HUES6 (cell line): Measurements from ENCODE around the gene GSG1L.
"Not testable (repeated sequence)": the region's sequence is repeated elsewhere in the genome, so short reads cannot be mapped to it uniquely, and the experiment has no call there.

Experiments used
- H3K27ac ChIP-seq: 2 replicates; pipeline ENCODE4 v1.7.0; 2013; ENCODE audit warnings: low read depth, mild to moderate bottlenecking, low read length, inconsistent platforms
- H3K27me3 ChIP-seq: 2 replicates; pipeline ENCODE4 v1.6.1; 2013; ENCODE audit warnings: low read length; ENCODE audit not compliant: control insufficient read depth, insufficient read depth
- H3K36me3 ChIP-seq: 2 replicates; pipeline ENCODE4 v1.6.1; 2013; ENCODE audit warnings: low read length; ENCODE audit not compliant: control insufficient read depth, insufficient read depth
- H3K4me1 ChIP-seq: 2 replicates; pipeline ENCODE4 v1.6.1; 2013; ENCODE audit warnings: low read length; ENCODE audit not compliant: control insufficient read depth, insufficient read depth
- H3K4me3 ChIP-seq: 2 replicates; pipeline ENCODE4 v1.5.1; 2013; ENCODE audit warnings: low read depth, low read length
- H3K9ac ChIP-seq: one replicate; pipeline ENCODE4 v1.6.1; 2013; ENCODE audit warnings: mild to moderate bottlenecking, low read length
- H3K9me3 ChIP-seq: 2 replicates; pipeline ENCODE4 v1.6.1; 2013; ENCODE audit warnings: low read depth, low read length; ENCODE audit not compliant: control insufficient read depth, insufficient read depth

GSG1L gene

DNA sequence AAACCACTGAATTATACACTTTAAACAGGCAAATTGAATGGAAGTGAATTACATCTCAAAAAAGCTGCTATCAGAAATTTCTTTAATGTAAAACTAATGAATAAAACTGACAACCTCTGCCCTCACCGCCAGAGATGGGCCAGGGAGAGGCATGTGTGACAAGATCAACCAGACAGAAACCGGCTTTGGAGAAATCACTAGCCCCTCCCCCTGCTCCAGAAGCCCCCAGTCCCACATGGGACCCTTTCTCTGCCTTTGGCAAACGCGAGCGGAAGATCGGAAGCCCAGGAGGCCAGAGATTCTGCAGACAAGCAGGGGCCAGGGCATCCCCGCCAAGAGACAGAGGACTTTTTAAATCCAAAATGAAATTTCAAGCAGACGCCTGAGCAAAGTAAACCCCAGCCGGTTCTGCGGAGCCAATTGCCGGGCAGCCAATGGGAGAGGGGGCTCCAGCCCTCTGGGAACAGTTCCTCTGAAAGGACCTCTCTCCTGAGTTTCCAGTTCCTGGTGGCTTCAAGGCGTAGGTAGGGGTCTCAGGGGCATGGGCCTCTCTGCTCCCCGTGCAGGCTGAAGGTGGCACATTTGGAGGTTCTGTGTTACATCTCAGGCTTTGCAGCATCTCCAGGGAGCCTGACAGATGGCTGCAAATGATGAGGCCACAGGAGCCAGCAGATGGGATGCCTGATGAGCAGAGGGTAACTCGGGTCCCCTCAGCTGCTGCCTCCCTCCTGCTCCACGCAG is 118.1 kb downstream of the GSG1L start:
- Histone ChIP-seq H3K27me3 (no peaks in the 10 kb centered on the region; the same call in 1 of the 2 replicates), H3K9me3 (no peaks in the 10 kb centered on the region), H3K9ac (no peak overlapping the region), H3K4me1 (no peaks in the 10 kb centered on the region), H3K36me3 (no peaks in the 10 kb centered on the region), H3K27ac (no peak overlapping the region), H3K4me3 (no peak overlapping the region)

DNA sequence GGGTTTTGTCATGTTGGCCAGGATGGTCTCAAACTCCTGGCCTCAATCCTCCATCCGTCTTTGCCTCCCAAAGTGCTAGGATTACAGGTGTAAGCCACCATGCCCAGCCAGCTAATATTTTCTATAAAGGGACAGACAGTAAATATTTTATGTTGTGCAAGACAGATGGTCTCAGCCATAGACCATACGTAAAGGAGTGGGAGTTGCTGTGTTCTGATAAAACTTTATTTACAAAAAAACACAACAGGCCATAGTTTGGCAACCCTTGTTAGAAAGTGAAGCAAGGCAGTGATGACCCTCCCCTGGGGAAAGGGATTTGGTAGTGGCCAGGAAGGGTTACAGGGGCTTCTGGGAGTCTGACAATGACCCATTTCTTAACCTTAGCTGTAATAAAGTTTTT is 119.7 kb downstream of the GSG1L start:
- Histone ChIP-seq H3K36me3 (no peaks in the 10 kb centered on the region), H3K27ac (no peak overlapping the region), H3K4me3 (no peak overlapping the region), H3K9ac (no peak overlapping the region), H3K27me3 (peaks cover 8% of the 10 kb centered on the region; the same call in 1 of the 2 replicates), H3K9me3 (no peaks in the 10 kb centered on the region), H3K4me1 (no peaks in the 10 kb centered on the region)

- peaks cover 12% of the 10 kb centered on the region; the same call in 1 of the 2 replicates for H3K27me3 ChIP-seq
- H3K9me3 ChIP-seq, H3K36me3 ChIP-seq, H3K9ac ChIP-seq, H3K4me1 ChIP-seq, H3K27ac ChIP-seq, H3K4me3 ChIP-seq: not testable (repeated sequence)
Measured at GRCh38 chr16:27942071-27942470, 121.4 kb downstream of the GSG1L start.

- H3K4me3 ChIP-seq, result no peak overlapping the region
- H3K36me3 ChIP-seq, result no peaks in the 10 kb centered on the region
- H3K9me3 ChIP-seq, result peaks cover 9% of the 10 kb centered on the region; the same call in 1 of the 2 replicates
- no peaks in the 10 kb centered on the region for H3K4me1 ChIP-seq
- no peak overlapping the region for H3K9ac ChIP-seq
- peaks cover 62% of the 10 kb centered on the region; the same call in 1 of the 2 replicates for H3K27me3 ChIP-seq
- H3K27ac ChIP-seq, result no peak overlapping the region
Measured at GRCh38 chr16:27935076-27935475, 128.4 kb downstream of the GSG1L start.

GRCh38 chr16:27932542-27933135 is 130.9 kb downstream of the GSG1L start:
- Histone ChIP-seq H3K4me3 (no peak overlapping the region), H3K36me3 (no peaks in the 10 kb centered on the region), H3K9ac (no peak overlapping the region), H3K4me1 (no peaks in the 10 kb centered on the region), H3K27me3 (peaks cover 59% of the 10 kb centered on the region; the same call in 1 of the 2 replicates), H3K9me3 (peaks cover 9% of the 10 kb centered on the region; the same call in 1 of the 2 replicates), H3K27ac (no peak overlapping the region)

GRCh38 chr16:27929818-27930217 is 133.7 kb downstream of the GSG1L start:
- no peaks in the 10 kb centered on the region for H3K4me1 ChIP-seq
- H3K36me3 ChIP-seq, result no peaks in the 10 kb centered on the region
- peaks cover 9% of the 10 kb centered on the region; the same call in 1 of the 2 replicates for H3K9me3 ChIP-seq
- no peak overlapping the region for H3K27ac ChIP-seq
- H3K9ac ChIP-seq, result no peak overlapping the region
- H3K4me3 ChIP-seq, result no peak overlapping the region
- H3K27me3 ChIP-seq, result peaks cover 52% of the 10 kb centered on the region; the same call in 1 of the 2 replicates

DNA sequence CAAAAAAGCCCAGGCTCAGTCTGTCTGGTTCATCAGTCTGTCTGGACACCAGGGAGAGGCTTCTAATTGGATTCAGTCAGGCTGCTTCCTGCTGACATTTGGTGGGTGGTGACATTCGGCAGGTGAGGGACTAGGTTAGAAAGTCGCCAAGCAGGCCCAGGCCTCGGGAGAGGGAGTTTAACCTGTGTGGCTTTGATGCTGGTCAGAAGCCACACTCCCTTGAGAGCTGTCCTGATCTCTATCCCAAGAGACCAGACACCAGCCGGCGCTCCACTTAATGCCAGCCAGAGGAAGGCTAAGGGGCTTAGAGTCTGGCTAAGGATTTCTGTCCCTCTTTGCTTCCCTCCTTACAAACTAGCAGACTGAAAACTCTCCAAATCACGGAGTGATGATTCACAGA is 135.0 kb downstream of the GSG1L start:
- peaks cover 9% of the 10 kb centered on the region; the same call in 1 of the 2 replicates for H3K9me3 ChIP-seq
- H3K9ac ChIP-seq, result no peak overlapping the region
- peaks cover 49% of the 10 kb centered on the region; the same call in 1 of the 2 replicates for H3K27me3 ChIP-seq
- no peaks in the 10 kb centered on the region for H3K4me1 ChIP-seq
- H3K36me3 ChIP-seq, result no peaks in the 10 kb centered on the region
- no peak overlapping the region for H3K4me3 ChIP-seq
- no peak overlapping the region for H3K27ac ChIP-seq

DNA sequence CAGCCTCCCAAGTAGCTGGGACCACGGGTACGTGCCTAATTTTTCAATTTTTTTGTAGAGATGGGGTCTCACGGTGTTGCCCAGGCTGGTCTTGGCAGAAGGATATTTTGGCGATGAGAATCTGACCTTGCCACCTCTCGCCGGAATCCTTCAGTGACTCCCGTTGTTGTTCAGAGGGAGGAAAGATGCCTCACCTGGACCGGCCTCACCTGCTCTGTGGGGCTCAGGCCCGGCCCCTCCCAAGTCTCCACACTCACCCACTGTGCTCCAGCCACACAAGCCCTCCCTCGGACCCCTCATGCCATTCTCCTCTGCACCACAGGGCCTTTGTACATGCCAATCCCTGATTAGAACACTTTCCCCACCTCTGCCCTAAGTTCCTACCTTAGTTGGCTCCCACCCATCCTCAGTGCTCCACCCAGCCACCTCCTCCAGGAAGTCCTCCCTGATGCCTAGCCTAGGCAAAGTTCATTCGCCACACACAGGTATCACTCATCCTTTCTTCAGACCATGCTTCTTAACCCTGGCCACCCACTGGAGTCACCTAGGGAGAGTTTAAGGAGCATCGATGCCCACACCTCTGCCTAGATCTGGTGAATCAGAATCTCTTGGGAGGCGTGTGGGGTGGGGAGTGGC is 136.1 kb downstream of the GSG1L start:
- Histone ChIP-seq H3K4me3 (no peak overlapping the region), H3K27me3 (peaks cover 42% of the 10 kb centered on the region; the same call in 1 of the 2 replicates), H3K9ac (no peak overlapping the region), H3K9me3 (peaks cover 2% of the 10 kb centered on the region; the same call in 1 of the 2 replicates), H3K36me3 (no peaks in the 10 kb centered on the region), H3K27ac (no peak overlapping the region), H3K4me1 (no peaks in the 10 kb centered on the region)

DNA sequence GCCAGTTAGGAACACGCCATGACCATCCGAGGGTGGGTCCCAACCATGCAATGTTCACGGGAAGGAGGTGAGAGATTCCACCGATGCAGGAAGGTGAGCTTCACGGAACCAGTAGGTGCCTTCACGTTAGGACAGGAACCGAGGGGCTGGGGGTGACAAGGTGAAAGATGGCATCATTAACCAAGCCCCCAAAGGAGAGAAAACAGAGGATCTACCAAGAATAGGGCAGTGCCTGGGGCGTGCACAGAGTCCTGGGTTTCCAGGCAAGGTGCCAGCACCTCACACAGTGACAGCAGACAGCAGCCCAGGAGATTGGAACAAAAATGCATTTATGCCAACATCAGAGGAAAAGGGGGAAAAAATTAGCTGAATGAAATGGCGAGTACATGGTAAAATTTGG is 137.9 kb downstream of the GSG1L start:
- peaks cover 27% of the 10 kb centered on the region; the same call in 1 of the 2 replicates for H3K27me3 ChIP-seq
- H3K9me3 ChIP-seq, result no peaks in the 10 kb centered on the region
- no peaks in the 10 kb centered on the region for H3K4me1 ChIP-seq
- H3K36me3 ChIP-seq, result no peaks in the 10 kb centered on the region
- H3K27ac ChIP-seq, result no peak overlapping the region
- H3K9ac ChIP-seq, result no peak overlapping the region
- no peak overlapping the region for H3K4me3 ChIP-seq

GRCh38 chr16:27924411-27925118 is 138.9 kb downstream of the GSG1L start:
- Histone ChIP-seq H3K27ac (no peak overlapping the region), H3K9ac (no peak overlapping the region), H3K27me3 (peaks cover 17% of the 10 kb centered on the region; the same call in 1 of the 2 replicates), H3K4me3 (no peak overlapping the region), H3K4me1 (peaks cover 5% of the 10 kb centered on the region; the same call in 1 of the 2 replicates), H3K36me3 (no peaks in the 10 kb centered on the region), H3K9me3 (no peaks in the 10 kb centered on the region)
